ENCODE results near the gene NUCKS1. TPM values are rescaled to one million over a fixed set of nuclear protein-coding genes. Genes with fewer than 3 reads are reported as not detected.

The NUCKS1 gene, protein sequence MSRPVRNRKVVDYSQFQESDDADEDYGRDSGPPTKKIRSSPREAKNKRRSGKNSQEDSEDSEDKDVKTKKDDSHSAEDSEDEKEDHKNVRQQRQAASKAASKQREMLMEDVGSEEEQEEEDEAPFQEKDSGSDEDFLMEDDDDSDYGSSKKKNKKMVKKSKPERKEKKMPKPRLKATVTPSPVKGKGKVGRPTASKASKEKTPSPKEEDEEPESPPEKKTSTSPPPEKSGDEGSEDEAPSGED
- total RNA-seq: 185 TPM
- long read RNA-seq, partial matches to known transcripts: 2 of 11 reads
- long read RNA-seq, other reads (novel, unspliced or antisense): 9 of 11 reads

DNA sequence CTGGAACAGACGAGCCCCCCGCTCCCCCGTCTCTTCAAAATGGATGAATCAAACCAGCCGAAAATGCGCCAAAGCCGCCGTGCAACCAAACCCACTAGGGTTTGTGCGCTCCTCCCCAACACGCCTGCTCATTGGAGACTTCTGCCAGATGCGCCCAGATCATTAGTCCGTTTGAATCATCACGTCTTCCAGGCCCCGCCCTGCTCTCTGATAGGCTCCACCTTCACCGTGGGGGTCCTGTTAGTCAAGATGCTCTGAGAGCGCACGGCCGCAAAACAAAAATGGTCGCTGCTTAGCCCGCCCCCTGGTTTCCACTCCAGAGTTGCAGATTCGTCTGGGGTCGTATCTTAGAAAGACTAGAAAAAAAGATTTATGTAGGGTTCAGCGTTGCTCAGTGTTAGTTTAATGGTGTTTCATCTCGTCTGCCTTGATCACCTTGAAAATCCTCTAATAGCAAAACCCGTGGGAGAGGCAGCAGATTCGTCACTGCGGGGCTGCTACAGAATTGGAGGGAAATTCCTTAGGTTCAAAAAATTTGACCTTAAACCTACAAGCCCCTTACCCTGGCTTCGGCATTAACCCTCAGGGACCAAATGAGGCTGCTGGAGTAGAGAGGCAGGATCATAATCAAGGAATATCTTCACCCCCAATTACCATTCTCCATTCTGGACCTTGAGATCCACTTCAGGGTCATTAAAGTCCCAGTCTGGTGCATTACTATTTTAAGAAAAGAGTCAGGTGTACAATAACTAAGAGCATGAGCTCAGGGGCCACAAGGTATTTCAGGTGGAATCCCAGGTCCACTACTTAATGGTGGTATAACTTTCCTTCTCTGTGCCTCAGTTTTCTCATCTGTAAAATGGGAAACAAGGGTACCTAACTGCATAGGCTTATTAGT lies at the start of gene NUCKS1:
Gene NUCKS1 (minus strand): TSS at position 45 of the 898 bp plus-strand sequence. CDS start 209 bp downstream, outside the sequence.
- intact Hi-C loops (cut with DNase I): no loop called here
- DNase-seq (ENCODE audit: missing footprints) (peak; percentile 99), ATAC-seq (peak; percentile 90)

DNA sequence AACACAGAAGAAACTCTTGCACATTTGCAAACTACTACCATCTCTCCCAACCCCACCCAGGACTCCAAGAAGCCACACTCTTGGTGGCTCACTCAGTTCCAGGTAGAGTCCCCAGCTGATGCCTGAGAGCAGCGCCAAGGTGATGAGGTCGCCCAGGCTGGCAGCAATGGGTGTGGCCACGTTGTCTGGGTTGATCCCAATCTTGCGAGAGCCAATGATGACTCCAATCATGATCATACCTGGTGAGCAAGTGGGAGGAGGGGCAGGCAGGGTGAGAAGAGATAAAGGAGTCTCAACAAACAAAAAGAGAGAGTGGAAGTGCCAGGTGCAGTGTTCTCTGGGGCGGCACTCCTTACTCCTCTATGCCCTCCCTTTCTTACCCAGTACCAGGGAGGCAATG lies 48.6 kb upstream of the NUCKS1 start:
- ATAC-seq: no peak
- no peak for DNase-seq (ENCODE audit: missing footprints)
- intact Hi-C loops (cut with DNase I): loop anchor here (10.0 kb wide), 1 partner anchor 306 kb away; no protein-coding TSS in a partner anchor

DNA sequence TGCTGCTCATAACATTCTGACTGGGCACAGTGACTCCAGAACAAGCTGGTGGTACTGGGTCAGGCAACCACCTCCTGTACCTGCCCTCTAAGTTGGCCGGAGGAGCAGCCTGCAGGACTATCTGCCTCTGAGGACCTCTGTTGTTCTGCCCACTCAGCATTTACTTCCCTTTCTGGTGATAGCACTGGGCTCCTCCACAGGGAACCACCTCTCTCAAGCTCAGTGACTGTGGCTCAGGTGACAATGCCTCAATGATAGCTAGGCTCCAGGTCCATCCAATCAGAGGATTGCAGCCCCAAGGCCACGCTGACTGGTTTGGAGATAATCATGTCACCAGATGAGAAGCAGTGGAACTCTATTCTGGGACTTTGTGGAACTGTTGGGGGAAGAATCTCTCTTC lies 47.2 kb upstream of the NUCKS1 start:
- intact Hi-C loops (cut with DNase I): loop anchor here (10.0 kb wide), 1 partner anchor 308 kb away; no protein-coding TSS in a partner anchor
- ATAC-seq: no peak
- DNase-seq (ENCODE audit: missing footprints): no peak

DNA sequence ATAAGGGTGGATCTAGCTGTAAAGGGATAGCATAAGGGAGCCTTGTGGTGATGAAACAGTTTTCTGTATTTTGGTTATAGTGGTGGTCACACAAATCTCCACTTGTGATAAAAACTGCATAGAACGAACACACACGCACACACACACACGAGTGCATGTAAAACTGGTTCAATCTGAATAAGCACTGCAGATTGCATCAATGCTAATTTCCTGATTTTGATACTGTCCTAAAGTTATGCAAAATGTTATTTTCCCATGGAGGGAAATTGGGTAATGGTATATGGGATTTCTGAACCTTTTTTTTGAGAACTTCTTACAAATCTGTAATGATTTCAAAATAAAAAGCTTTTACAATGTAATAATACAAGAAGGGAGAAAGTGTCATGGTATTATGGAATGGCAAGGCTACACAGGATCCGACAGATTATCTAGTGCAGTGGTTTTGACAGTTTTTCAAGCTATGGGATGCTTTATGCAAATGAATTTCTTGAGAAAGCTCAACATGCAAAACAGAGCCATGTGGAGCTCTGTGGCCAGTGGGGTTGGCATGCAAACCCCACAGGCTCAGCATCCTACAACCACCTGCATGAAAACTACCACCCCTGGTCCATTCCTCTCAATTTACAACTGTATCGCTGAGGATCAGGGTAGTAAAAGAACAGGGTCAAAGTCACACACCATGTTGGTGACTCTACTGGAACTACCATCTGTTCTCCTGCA lies 44.2 kb upstream of the NUCKS1 start:
- DNase-seq (ENCODE audit: missing footprints) (no peak), ATAC-seq (no peak)
- intact Hi-C loops (cut with DNase I): loop anchor here (10.0 kb wide), 1 partner anchor 311 kb away; no protein-coding TSS in a partner anchor

DNA sequence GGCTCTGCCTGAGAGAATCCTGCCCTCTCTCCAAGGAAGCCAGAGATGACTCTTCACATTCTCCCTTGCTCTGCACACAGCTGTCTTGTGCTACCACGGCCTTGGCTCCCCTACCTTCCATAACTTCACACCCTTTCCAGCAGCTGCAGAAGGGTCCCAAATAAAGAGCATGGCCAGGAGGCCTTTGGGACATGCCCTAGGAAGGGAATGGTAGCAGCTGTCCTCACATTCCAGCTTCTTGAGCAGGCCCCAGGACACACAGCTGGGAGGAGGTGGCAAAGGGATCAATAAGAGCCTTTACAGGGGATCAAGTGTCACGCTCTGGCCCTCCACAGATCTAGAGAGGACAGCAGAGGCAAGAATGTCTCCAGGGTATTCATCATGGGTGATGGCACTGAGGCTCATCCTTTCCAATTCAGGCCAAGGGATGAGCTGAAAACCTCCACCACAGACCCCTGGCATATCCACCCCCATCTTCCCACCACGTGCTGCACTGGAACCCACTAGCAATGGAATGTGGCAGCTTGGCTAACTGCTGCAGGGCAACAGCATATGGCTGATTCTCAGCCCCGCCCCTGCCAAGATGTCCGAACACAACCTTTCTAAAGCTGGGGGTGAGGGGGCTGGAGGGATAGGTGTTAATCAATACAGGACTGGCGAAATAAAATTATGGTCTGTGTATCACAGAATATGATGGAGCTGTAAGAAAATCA lies 43.1 kb upstream of the NUCKS1 start:
- no peak for DNase-seq (ENCODE audit: missing footprints)
- ATAC-seq: no peak
- intact Hi-C loops (cut with DNase I): loop anchor here (2.0 to 10.0 kb wide), 2 partner anchors 114 to 312 kb away; no protein-coding TSS in a partner anchor

DNA sequence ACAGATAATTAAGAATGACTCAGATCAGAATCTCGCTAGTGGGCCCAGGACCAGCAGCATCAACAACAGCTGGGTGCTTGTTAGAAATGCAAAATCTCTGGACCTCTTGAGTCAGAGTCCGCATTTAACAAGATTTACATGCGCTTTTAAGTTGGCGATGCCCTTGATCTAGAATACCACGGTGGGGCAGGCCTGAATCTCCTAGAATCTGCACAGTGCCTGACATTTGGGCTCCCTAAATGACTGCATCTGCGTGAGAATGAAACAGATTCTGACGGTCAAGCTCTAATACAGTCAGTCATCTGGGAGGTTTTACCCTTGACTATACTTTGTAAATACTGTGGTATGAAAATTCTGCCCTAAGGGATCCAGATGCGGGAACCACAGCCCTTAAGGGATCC lies 42.5 kb upstream of the NUCKS1 start:
- DNase-seq (ENCODE audit: missing footprints) (no peak), ATAC-seq (no peak)
- intact Hi-C loops (cut with DNase I): loop anchor here (2.0 to 10.0 kb wide), 2 partner anchors 114 to 312 kb away; no protein-coding TSS in a partner anchor

DNA sequence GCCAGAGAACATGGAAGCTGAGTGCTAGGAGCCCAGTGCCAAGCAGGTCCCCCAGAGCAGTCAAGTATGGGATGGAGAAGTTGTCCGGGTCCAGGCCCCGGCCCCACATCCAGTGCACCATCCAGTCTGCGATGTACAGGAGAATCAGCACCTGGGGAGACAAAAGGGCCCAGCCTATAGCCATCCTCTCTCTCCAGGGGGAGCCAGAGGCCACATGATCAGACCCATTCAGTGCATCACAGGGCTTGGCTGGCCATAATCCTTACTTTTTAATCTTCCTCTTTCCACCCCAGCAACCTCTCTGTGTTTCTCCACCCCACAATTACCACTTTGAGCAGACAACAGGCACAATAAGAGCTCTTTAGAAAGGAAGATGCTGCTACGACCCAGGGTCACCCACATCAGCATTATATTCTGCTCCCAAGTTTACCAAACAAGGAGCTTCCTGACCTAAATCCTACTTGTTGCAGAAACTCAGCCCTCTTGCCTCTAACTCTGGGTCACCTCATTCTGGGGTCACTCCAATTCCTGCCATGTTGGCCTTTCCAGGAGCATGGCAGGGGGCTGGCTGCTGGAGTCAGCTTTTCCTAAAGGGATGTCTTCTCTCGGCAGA lies 41.7 kb upstream of the NUCKS1 start:
- ATAC-seq (peak; percentile 58), DNase-seq (ENCODE audit: missing footprints) (no peak)
- intact Hi-C loops (cut with DNase I): loop anchor here (2.0 to 10.0 kb wide), 3 partner anchors 115 to 313 kb away; no protein-coding TSS in a partner anchor

DNA sequence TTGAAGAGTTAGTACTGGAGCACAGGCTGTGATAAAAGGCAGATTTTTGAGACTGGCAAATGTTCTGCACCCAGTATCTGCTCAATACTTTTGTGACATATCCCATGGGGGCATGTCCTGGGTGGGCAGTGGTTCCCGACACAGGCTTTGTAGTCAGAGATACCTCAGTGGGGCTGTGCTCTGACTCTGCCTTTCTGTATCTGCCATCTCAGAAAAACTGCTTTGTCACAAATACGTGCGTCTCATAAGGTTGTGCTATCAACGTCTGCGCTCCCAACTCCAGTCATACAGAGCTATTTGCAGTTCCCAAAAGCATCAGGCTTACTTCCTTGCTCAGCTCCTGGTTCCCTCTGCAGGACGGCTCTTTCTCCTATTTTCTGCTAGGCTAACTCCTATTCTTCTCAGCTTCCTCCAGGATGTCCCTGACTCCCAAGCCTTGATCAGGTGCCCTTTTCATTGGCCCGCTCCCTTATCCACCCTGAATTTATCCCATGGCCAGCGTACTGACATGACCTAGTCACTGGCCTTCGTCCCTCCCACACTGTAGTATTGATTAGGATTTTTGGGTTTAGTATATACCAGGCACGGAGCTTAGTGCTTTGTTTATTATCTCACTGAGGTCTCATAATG lies 37.4 kb upstream of the NUCKS1 start:
- intact Hi-C loops (cut with DNase I): no loop called here
- ATAC-seq (peak; percentile 19), DNase-seq (ENCODE audit: missing footprints) (no peak)

DNA sequence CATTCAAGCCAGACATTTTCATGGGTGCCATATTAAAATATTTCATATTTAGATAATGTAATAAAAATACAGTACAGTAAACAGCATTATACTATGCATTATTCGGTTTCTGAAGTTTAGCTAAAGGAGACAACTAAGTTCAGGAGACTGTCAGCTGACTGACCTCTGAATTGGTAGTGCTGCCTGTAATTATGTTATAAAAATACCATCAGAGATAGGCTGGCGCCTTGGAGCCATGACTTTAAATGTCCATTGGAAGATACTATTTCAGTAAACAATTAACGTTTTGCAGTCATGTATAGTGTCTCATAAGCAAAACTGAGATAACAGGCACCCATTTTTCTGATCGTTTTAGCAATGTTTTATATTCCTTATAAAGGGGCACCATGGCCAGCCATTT lies 36.6 kb upstream of the NUCKS1 start:
- ATAC-seq: no peak
- intact Hi-C loops (cut with DNase I): no loop called here
- no peak for DNase-seq (ENCODE audit: missing footprints)

DNA sequence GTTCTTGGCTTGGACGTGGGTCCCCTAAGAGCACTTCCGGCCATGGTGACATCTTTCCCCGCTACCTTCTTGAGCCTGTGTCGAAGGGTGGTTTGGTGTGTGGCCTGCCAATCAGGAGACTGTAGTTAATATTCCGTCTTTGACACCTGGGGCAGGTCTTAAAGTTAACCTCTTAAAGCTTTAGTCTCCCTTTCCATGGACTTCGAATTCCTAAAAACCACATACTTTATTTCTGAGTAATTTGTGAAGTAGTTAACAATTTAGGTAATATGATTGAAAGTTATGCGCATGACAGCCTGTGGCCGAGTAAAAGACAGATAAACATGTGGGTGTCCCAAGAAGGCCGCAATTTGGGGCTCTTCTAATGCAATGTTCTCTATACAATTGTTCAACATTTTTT lies 35.5 kb upstream of the NUCKS1 start:
- DNase-seq (ENCODE audit: missing footprints) (no peak), ATAC-seq (no peak)
- intact Hi-C loops (cut with DNase I): no loop called here

DNA sequence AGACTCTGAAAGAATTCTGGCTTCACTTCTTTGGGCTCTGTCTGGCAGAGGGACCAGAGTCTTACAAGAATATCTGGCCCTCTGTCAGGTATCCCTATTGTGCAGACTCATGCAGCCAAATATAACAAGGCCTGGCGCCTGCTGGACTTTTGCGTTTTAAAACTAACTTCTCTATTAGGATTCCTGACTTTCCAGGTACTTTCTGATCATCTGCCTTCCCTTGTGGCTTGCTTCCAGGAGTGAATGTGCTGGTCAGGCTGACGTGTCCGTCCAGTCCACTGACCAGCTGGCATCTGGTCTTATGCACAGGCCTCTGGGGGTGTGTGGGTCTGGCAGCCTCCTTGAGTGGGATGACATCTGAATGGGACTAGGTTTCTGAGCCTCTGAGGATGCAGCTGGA lies 33.9 kb upstream of the NUCKS1 start:
- intact Hi-C loops (cut with DNase I): no loop called here
- DNase-seq (ENCODE audit: missing footprints) (no peak), ATAC-seq (no peak)

DNA sequence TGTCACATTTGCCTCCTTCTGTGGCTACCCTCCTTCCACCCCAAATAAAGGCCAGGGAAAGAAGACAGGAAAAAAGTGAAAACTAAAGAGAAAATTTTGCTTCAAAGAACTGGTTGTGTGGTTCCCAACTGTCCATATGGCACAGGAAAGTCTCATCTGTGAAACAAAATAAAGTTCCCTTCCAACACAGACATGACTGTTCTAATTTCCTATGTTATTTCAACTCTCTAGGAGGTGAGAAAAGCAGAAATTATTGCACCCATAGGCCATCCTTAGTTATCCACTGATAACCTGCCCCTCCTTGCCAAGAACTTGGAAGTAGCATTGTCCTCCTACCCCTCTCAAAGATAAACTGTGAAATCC lies 33.4 kb upstream of the NUCKS1 start:
- no peak for ATAC-seq
- intact Hi-C loops (cut with DNase I): no loop called here
- no peak for DNase-seq (ENCODE audit: missing footprints)

DNA sequence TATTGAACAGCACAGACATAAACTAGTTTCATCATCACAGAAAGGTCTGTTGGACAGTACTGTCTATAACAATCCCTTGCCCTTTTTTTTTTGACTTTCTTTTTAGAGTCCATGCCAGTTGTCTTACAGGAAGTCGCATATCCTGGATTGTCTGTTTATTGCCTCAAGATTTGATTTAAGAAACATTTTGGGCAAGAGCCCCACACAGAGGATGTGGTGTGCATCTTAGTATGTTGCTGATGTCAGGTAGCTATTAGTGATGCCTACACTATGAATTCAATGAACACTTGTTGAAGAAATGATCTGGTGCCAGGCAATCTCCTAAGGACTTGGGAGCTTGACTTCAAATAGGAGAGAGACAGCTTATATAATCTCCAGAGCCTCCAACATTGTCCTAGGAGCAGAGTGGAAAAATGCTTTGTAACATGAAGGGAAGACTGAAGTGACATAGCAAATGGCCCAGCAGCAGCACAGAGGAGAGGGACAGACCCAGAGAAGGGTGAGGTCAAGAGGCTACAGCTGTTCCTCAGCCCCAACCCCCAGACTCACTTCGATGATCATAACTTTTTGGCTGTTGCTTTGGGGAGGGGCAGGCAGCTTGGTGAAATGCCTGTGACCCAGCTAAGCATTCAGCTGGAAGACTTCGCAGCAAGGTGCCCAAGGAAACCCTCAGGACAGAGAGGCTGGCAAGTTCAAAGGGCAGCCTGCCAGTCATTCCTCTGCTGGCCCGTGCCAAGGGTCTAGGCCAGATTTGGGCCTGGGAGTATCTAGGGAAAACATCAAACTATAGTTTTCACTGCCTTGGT lies 32.8 kb upstream of the NUCKS1 start:
- intact Hi-C loops (cut with DNase I): no loop called here
- no peak for DNase-seq (ENCODE audit: missing footprints)
- no peak for ATAC-seq

DNA sequence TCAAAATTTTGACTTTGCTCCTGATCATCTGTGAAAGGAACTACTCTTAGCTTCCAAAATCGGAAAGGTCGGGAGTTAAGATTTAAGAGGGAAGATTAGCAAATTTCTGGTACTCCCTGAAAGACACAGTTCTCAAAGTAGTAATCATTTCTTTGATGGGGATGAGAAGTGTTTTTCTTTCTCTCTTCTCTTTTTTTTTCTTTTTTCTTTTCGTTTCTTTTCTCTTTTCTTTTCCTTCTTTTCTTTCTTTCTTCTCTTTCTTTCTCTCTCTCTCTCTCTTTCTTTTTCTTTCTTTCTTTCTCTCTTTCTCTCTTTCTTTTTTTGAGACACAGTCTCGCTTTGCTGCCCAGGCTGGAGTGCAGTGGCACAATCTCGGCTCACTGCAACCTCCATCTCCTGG lies 30.4 kb upstream of the NUCKS1 start:
- ATAC-seq (no peak), DNase-seq (ENCODE audit: missing footprints) (no peak)
- intact Hi-C loops (cut with DNase I): no loop called here

DNA sequence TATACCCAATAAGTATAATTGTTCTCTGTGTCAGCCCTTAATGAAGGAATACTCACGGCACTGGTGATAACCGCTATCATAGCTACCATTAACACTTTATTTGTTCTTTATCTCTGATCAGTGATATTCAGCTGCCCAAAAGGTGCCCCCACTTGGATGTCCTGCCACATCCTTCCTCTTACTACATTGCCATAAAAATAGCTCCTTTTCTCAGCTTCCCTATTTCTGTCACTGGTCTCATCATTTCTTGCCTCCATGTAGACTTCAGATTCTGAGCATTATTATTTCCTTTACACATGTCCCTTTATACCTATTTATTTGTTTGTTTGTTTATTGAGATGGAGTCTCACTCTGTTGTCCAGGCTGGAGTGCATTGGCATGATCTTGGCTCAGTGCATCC lies 28.0 kb upstream of the NUCKS1 start:
- ATAC-seq (no peak), DNase-seq (ENCODE audit: missing footprints) (no peak)
- intact Hi-C loops (cut with DNase I): no loop called here

DNA sequence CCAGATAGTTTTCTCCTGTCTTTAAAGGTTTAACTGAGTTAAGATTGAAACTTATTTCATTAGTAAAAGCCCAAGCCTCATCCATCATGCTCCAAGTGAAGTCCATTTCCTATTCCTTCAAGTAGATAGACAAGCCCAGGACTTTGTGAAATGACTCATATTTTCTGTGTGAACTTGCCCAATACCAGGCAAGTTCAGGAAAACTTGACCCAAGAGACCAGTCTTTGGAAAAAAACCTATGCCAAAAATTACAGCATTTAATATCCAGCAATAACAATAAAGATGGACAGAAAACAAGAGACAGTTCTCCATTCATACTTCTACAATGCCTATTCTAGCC lies 25.7 kb upstream of the NUCKS1 start:
- DNase-seq (ENCODE audit: missing footprints): no peak
- intact Hi-C loops (cut with DNase I): no loop called here
- peak; percentile 65 for ATAC-seq

Measured in Right ventricle myocardium inferior (tissue), 1 donor.